ENCODE measurements around the gene MAP2K3. TPM values are rescaled to one million over a fixed set of nuclear protein-coding genes. Genes with fewer than 3 reads are reported as not detected.

Gene MAP2K3
- total RNA-seq, 2 donors from 2014 or later: 15.3 to 48.1 TPM

DNA sequence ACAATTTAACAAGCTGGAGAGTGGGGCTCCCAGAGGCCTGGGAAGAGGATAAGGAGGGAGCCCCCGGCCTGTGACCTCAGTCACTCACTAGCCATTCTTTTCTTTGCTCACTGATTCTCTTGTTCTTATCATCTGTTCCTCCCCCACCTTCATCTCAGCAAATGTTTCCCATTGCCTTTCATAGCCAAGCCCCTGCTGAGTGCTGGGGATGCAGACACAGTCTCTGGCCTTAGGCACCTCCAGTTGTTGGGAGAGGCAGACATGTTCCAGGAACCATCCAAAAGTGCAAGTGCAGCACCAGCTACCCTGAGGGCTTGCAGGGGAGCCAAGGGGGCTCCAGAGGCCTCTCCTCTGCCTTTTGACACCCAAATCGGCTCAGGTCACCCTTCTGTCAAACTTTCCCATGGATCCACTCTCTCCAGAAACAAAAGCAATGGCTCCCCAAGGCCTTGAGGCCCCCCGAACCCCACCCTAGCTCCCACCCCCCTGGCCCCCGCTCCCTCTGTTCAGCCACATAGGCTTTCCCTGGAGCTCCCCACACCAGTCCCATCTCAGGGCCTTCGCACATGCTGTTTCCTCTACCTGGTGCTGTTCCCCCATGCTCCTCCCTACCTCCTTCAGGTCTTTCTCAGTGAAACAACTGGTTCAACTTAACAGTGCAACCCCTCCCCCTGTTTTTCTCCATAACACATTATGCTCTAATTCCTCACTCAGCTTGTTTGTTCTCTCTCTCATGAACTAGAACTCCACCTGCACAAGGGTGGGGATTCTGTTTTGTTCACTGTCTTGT lies 76.7 kb downstream of the MAP2K3 start:
- H3K27ac ChIP-seq: no peak overlapping the region
- no peaks in the 10 kb centered on the region for H3K9me3 ChIP-seq
- no peak overlapping the region for H3K4me3 ChIP-seq
- WGBS, 2 donors: 65 to 69% methylated on average over 4 to 5 of the region's 5 CpGs
- no peak for ATAC-seq
- no peak for TF ChIP-seq POLR2A (IDR thresholded peaks at IDR 0.05)
- TF ChIP-seq, protein P1, sequence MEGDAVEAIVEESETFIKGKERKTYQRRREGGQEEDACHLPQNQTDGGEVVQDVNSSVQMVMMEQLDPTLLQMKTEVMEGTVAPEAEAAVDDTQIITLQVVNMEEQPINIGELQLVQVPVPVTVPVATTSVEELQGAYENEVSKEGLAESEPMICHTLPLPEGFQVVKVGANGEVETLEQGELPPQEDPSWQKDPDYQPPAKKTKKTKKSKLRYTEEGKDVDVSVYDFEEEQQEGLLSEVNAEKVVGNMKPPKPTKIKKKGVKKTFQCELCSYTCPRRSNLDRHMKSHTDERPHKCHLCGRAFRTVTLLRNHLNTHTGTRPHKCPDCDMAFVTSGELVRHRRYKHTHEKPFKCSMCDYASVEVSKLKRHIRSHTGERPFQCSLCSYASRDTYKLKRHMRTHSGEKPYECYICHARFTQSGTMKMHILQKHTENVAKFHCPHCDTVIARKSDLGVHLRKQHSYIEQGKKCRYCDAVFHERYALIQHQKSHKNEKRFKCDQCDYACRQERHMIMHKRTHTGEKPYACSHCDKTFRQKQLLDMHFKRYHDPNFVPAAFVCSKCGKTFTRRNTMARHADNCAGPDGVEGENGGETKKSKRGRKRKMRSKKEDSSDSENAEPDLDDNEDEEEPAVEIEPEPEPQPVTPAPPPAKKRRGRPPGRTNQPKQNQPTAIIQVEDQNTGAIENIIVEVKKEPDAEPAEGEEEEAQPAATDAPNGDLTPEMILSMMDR (IDR thresholded peaks at IDR 0.05): no peak
- H3K36me3 ChIP-seq (replicated peaks in 1 of 2; ENCODE audit: insufficient read depth in 1 of 2, low read depth in 2 of 2): no peaks in the 10 kb centered on the region
- DNase-seq: no peak
- H3K4me1 ChIP-seq: no peaks in the 10 kb centered on the region
- H3K27me3 ChIP-seq: no peaks in the 10 kb centered on the region
- intact Hi-C loops (cut with DNase I): no loop called here

DNA sequence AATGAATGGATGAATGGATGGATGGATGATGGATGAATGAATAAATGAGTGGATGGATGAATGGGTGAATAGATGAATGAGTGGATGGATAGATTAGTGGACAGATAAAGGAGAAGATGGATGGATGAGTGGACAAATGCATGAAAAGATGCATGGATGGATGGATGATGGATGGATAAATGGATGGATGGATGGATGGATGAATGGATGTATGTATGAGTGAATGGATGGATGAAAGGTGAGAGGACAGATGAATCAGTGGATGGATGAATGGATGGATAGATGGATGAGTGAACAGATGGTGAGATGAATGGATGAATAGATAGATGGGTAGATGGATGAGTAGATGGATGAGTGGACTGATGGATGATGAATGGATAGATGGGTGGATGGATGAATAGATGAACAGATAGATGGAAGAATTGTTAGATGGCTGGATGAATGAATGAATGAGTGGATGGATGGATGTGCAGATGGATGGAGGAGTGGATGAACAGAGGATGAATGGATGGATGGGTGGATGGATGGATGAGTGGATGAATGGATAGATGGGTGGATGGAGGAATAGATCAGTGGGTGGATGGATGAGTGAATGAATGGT lies 77.9 kb downstream of the MAP2K3 start:
- intact Hi-C loops (cut with DNase I): no loop called here
- no peak for TF ChIP-seq POLR2A (IDR thresholded peaks at IDR 0.05)
- TF ChIP-seq, protein P1 (IDR thresholded peaks at IDR 0.05): no peak
- Histone ChIP-seq H3K27me3 (no peaks in the 10 kb centered on the region), H3K9me3 (no peaks in the 10 kb centered on the region), H3K4me3 (no peak overlapping the region), H3K27ac (no peak overlapping the region), H3K4me1 (no peaks in the 10 kb centered on the region), H3K36me3 (replicated peaks in 1 of 2; ENCODE audit: insufficient read depth in 1 of 2, low read depth in 2 of 2) (no peaks in the 10 kb centered on the region)
- ATAC-seq: no peak
- no peak for DNase-seq

DNA sequence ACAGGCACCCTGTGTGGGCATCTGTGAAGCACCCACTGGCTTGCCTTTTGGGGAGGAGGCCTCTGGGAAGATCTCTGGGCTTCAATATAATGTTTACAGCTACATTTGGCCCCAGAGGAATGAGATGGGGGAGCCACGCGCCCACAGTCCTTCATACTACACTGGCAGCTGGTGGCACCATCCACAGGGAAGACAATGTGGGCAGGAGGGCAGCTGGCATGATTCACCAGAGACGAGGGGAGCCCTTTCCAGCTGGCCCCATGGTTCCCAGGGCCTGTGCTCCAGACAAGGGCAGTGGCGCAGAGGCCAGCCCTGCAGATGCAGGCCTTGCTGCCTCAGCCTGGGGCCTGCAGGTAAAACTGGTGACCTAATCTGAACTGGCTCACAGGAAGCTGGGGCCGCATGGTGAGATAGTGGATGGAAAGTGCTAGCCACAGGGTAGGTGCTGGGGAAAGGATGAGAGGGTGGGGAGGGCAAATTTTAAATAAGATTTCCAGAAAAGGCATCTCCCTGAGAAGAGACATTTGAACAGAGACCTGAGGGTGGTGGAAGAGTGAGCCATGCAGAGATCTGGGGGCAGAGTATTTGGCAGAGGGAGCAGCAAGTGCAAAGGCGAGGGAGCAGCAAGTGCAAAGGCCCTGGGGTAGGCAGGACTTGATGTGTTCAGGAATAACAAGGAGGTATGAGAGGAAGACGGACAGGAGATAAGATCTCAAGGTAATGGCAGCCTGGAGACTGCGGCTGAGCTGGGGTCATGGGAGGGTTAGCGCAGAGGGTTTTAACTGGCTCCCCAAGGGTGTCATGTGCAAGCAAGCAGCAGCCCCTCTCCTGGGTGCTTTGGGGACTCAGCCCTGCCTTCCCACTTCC lies 79.5 kb downstream of the MAP2K3 start:
- Histone ChIP-seq H3K36me3 (replicated peaks in 1 of 2; ENCODE audit: insufficient read depth in 1 of 2, low read depth in 2 of 2) (no peaks in the 10 kb centered on the region), H3K9me3 (no peaks in the 10 kb centered on the region), H3K27ac (no peak overlapping the region), H3K4me1 (no peaks in the 10 kb centered on the region), H3K4me3 (no peak overlapping the region), H3K27me3 (no peaks in the 10 kb centered on the region)
- TF ChIP-seq, protein P1 (IDR thresholded peaks at IDR 0.05): no peak
- TF ChIP-seq POLR2A (IDR thresholded peaks at IDR 0.05): no peak
- intact Hi-C loops (cut with DNase I): no loop called here
- ATAC-seq (no peak), DNase-seq (no peak)
- 79 to 82% methylated on average over 9 of the region's 9 CpGs for WGBS, 2 donors

Other genes with a start within 250 kb of the MAP2K3 start
- 10 to 100 TPM; 66.4 to 79.4 TPM for gene USP22, start 241.7 kb upstream of the MAP2K3 start, total RNA-seq
- 10 to 100 TPM; 14.0 to 14.5 TPM for gene DHRS7B, start 157.7 kb upstream of the MAP2K3 start, total RNA-seq
- 10 to 100 TPM in 1 of 2 donors, 1 to 10 TPM in 1; 7.0 to 22.4 TPM for gene TMEM11, start 70.5 kb upstream of the MAP2K3 start, total RNA-seq
- 1 to 10 TPM; 2.6 to 7.0 TPM for gene NATD1, start 31.3 kb upstream of the MAP2K3 start, total RNA-seq
- under 1 TPM; 0.52 to 0.99 TPM for gene KCNJ12, start 91.6 kb downstream of the MAP2K3 start, total RNA-seq